ENCODE results near the gene ZNF317.

ZNF317 gene

GRCh38 chr19:9140159-9140874 lies at the start of gene ZNF317:
Gene ZNF317, plus strand, starts transcription at chr19:9140397. Its CDS starts 15,620 bp downstream, at chr19:9156017.
- in situ Hi-C loops (cut with MboI; ENCODE audit: low sequenced_read_pairs): no loop called here

GRCh38 chr19:9107375-9107774 lies 32.8 kb upstream of the ZNF317 start, which contains the start of gene OR7G2:
Gene OR7G2, minus strand, starts transcription at chr19:9107475. Its CDS starts 4,232 bp downstream, at chr19:9103243.
- in situ Hi-C loops (cut with MboI; ENCODE audit: low sequenced_read_pairs): no loop called here

- in situ Hi-C loops (cut with MboI; ENCODE audit: low sequenced_read_pairs): no loop called here
Observed at GRCh38 chr19:9109959-9110358, 30.2 kb upstream of the ZNF317 start.

GRCh38 chr19:9115307-9115813 lies 24.8 kb upstream of the ZNF317 start, which contains the start of gene OR7G1:
Gene OR7G1, minus strand, starts transcription at chr19:9115763. Its CDS starts 0 bp downstream, at chr19:9115763.
- in situ Hi-C loops (cut with MboI; ENCODE audit: low sequenced_read_pairs): no loop called here

GRCh38 chr19:9116547-9116946 lies 23.6 kb upstream of the ZNF317 start:
- in situ Hi-C loops (cut with MboI; ENCODE audit: low sequenced_read_pairs): no loop called here

GRCh38 chr19:9126900-9127405 lies 13.2 kb upstream of the ZNF317 start, which contains the start of gene OR7G3:
Gene OR7G3, minus strand, starts transcription at chr19:9126950. Its CDS starts 0 bp downstream, at chr19:9126950.
- in situ Hi-C loops (cut with MboI; ENCODE audit: low sequenced_read_pairs): no loop called here

- in situ Hi-C loops (cut with MboI; ENCODE audit: low sequenced_read_pairs): no loop called here
Observed at GRCh38 chr19:9128171-9128570, 12.0 kb upstream of the ZNF317 start.

- in situ Hi-C loops (cut with MboI; ENCODE audit: low sequenced_read_pairs): no loop called here
Observed at GRCh38 chr19:9130965-9131364, 9.2 kb upstream of the ZNF317 start.

GRCh38 chr19:9132422-9132821 lies 7.8 kb upstream of the ZNF317 start:
- in situ Hi-C loops (cut with MboI; ENCODE audit: low sequenced_read_pairs): no loop called here

GRCh38 chr19:9139609-9140158 lies 513 bp upstream of the ZNF317 start:
- in situ Hi-C loops (cut with MboI; ENCODE audit: low sequenced_read_pairs): no loop called here

GRCh38 chr19:9144920-9145319 lies 4.7 kb downstream of the ZNF317 start:
- in situ Hi-C loops (cut with MboI; ENCODE audit: low sequenced_read_pairs): no loop called here

- in situ Hi-C loops (cut with MboI; ENCODE audit: low sequenced_read_pairs): no loop called here
Observed at GRCh38 chr19:9146882-9147281, 6.7 kb downstream of the ZNF317 start.

- in situ Hi-C loops (cut with MboI; ENCODE audit: low sequenced_read_pairs): no loop called here
Observed at GRCh38 chr19:9148697-9149096, 8.5 kb downstream of the ZNF317 start.

GRCh38 chr19:9149997-9150396 lies 9.8 kb downstream of the ZNF317 start:
- in situ Hi-C loops (cut with MboI; ENCODE audit: low sequenced_read_pairs): no loop called here

- in situ Hi-C loops (cut with MboI; ENCODE audit: low sequenced_read_pairs): no loop called here
Observed at GRCh38 chr19:9150650-9151049, 10.5 kb downstream of the ZNF317 start.

- in situ Hi-C loops (cut with MboI; ENCODE audit: low sequenced_read_pairs): no loop called here
Observed at GRCh38 chr19:9151367-9151766, 11.2 kb downstream of the ZNF317 start.

GRCh38 chr19:9155591-9155990 lies 15.4 kb downstream of the ZNF317 start:
- in situ Hi-C loops (cut with MboI; ENCODE audit: low sequenced_read_pairs): no loop called here

GRCh38 chr19:9156304-9156703 lies 16.1 kb downstream of the ZNF317 start:
- in situ Hi-C loops (cut with MboI; ENCODE audit: low sequenced_read_pairs): no loop called here

GRCh38 chr19:9159891-9160290 lies 19.7 kb downstream of the ZNF317 start:
- in situ Hi-C loops (cut with MboI; ENCODE audit: low sequenced_read_pairs): no loop called here

GRCh38 chr19:9161427-9161826 lies 21.2 kb downstream of the ZNF317 start:
- in situ Hi-C loops (cut with MboI; ENCODE audit: low sequenced_read_pairs): no loop called here

GRCh38 chr19:9165261-9165660 lies 25.1 kb downstream of the ZNF317 start:
- in situ Hi-C loops (cut with MboI; ENCODE audit: low sequenced_read_pairs): no loop called here

- in situ Hi-C loops (cut with MboI; ENCODE audit: low sequenced_read_pairs): no loop called here
Observed at GRCh38 chr19:9166846-9167245, 26.6 kb downstream of the ZNF317 start.
